Lower leg skin (tissue), 4 donors: Measurements from ENCODE around the gene ACSS3. TPM values are rescaled to one million over a fixed set of nuclear protein-coding genes. Genes with fewer than 3 reads are reported as not detected.

Source experiments
- DNase-seq, 2 donors: peaks; one replicate each; pipeline ENCODE4 v3.0.0-alpha.2; 2019; ENCODE audit warnings: low spot score in 2 of 2
- H3K4me3 ChIP-seq: fragments of 200-600 bp; sonication (generic); 2 replicates; pipeline ENCODE4 v1.5.1; 2017; ENCODE audit warnings: mild to moderate bottlenecking, low read depth; ENCODE audit not compliant: poor library complexity, severe bottlenecking
- CTCF ChIP-seq, 3 donors: fragments of 450-650 bp; IDR thresholded peaks; one replicate each; pipeline ENCODE4 v1.5.1; 2016; ENCODE audit warnings: antibody characterized with exemption in 3 of 3, mild to moderate bottlenecking in 3 of 3, moderate library complexity in 2 of 3
- POLR2A ChIP-seq, 2 donors: fragments of 450-650 bp; IDR thresholded peaks; one replicate each; pipeline ENCODE4 v1.6.1; 2016 to 2017; ENCODE audit warnings: antibody characterized with exemption in 2 of 2, mild to moderate bottlenecking in 1 of 2, moderate library complexity in 1 of 2
- WGBS, 2 donors: methylation state at CpG; one replicate each; pipeline ENCODE4 v1.1.5; 2018; 5-methylcytosine and 5-hydroxymethylcytosine counted together
- intact Hi-C: fragments of 100-400 bp; cut with DNase I; formaldehyde crosslinking; loops from one replicate; pipeline ENCODE4 v1.15.0; 2023; ENCODE audit warnings: low total_unique reads
- total RNA-seq, 4 donors: library from RNA; depleted of rRNA; stranded (reverse); fragments of >200 nt; gene quantifications; one replicate each; pipeline ENCODE4 v1.1.0, GENCODE V29; 2016

Gene ACSS3
- total RNA-seq, 4 donors from 2014 or later: 3.0 to 8.6 (median 6.6) TPM

- TF ChIP-seq POLR2A (IDR thresholded peaks at IDR 0.05) (no peak), CTCF (IDR thresholded peaks at IDR 0.05) (no peak)
- no peak overlapping the region for H3K4me3 ChIP-seq
- DNase-seq: no peak
- 77 to 80% methylated on average over 3 to 4 of the region's 4 CpGs for WGBS, 2 donors
- intact Hi-C loops: loop anchor here (2.0 kb wide), 1 partner anchor 70 kb away; no protein-coding TSS in a partner anchor
Measured at GRCh38 chr12:81162391-81163136, 84.7 kb downstream of the ACSS3 start.

- TF ChIP-seq CTCF (IDR thresholded peaks at IDR 0.05) (no peak), POLR2A (IDR thresholded peaks at IDR 0.05) (no peak)
- DNase-seq: no peak
- intact Hi-C loops: no loop called here
- no peak overlapping the region for H3K4me3 ChIP-seq
Measured at GRCh38 chr12:81164827-81165226, 86.9 kb downstream of the ACSS3 start.

GRCh38 chr12:81166790-81167189 is 88.9 kb downstream of the ACSS3 start:
- no peak for TF ChIP-seq POLR2A (IDR thresholded peaks at IDR 0.05)
- no peak for TF ChIP-seq CTCF (IDR thresholded peaks at IDR 0.05)
- intact Hi-C loops: no loop called here
- no peak overlapping the region for H3K4me3 ChIP-seq
- 89 to 90% methylated on average over 2 of the region's 2 CpGs for WGBS, 2 donors
- no peak for DNase-seq

- no peak for DNase-seq
- WGBS, 2 donors: 80 to 100% methylated on average over 1 of the region's 1 CpG
- TF ChIP-seq CTCF (IDR thresholded peaks at IDR 0.05) (no peak), POLR2A (IDR thresholded peaks at IDR 0.05) (no peak)
- intact Hi-C loops: no loop called here
- H3K4me3 ChIP-seq: no peak overlapping the region
Measured at GRCh38 chr12:81167694-81168093, 89.8 kb downstream of the ACSS3 start.

GRCh38 chr12:81168445-81168844 is 90.6 kb downstream of the ACSS3 start:
- no peak for DNase-seq
- H3K4me3 ChIP-seq: no peak overlapping the region
- TF ChIP-seq CTCF (IDR thresholded peaks at IDR 0.05) (no peak), POLR2A (IDR thresholded peaks at IDR 0.05) (no peak)
- intact Hi-C loops: no loop called here
- WGBS, 2 donors: 87 to 90% methylated on average over 3 of the region's 3 CpGs

- intact Hi-C loops: no loop called here
- TF ChIP-seq POLR2A (IDR thresholded peaks at IDR 0.05) (no peak), CTCF (IDR thresholded peaks at IDR 0.05) (no peak)
- H3K4me3 ChIP-seq: no peak overlapping the region
- no peak for DNase-seq
Measured at GRCh38 chr12:81170072-81170471, 92.2 kb downstream of the ACSS3 start.
